Measurements from ENCODE around the gene MLH1.
"Not testable (repeated sequence)": the region's sequence is repeated elsewhere in the genome, so short reads cannot be mapped to it uniquely, and the experiment has no call there.

Gene MLH1

DNA sequence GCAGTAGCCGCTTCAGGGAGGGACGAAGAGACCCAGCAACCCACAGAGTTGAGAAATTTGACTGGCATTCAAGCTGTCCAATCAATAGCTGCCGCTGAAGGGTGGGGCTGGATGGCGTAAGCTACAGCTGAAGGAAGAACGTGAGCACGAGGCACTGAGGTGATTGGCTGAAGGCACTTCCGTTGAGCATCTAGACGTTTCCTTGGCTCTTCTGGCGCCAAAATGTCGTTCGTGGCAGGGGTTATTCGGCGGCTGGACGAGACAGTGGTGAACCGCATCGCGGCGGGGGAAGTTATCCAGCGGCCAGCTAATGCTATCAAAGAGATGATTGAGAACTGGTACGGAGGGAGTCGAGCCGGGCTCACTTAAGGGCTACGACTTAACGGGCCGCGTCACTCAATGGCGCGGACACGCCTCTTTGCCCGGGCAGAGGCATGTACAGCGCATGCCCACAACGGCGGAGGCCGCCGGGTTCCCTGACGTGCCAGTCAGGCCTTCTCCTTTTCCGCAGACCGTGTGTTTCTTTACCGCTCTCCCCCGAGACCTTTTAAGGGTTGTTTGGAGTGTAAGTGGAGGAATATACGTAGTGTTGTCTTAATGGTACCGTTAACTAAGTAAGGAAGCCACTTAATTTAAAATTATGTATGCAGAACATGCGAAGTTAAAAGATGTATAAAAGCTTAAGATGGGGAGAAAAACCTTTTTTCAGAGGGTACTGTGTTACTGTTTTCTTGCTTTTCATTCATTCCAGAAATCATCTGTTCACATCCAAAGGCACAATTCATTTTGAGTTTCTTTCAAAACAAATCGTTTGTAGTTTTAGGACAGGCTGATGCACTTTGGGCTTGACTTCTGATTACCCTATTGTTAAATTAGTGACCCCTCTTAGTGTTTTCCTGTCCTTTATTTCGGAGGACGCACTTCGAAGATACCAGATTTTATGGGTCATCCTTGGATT lies at the start of gene MLH1:
Gene MLH1 (plus strand): TSS at position 193 of the 958 bp plus-strand sequence. CDS start 30 bp downstream, at position 223.
- DNase-seq (ENCODE audit: low read depth, low spot score) = peak; percentile 96

- DNase-seq (ENCODE audit: low read depth, low spot score) = no peak
Observed at GRCh38 chr3:36943601-36944000, 49.7 kb upstream of the MLH1 start.

DNA sequence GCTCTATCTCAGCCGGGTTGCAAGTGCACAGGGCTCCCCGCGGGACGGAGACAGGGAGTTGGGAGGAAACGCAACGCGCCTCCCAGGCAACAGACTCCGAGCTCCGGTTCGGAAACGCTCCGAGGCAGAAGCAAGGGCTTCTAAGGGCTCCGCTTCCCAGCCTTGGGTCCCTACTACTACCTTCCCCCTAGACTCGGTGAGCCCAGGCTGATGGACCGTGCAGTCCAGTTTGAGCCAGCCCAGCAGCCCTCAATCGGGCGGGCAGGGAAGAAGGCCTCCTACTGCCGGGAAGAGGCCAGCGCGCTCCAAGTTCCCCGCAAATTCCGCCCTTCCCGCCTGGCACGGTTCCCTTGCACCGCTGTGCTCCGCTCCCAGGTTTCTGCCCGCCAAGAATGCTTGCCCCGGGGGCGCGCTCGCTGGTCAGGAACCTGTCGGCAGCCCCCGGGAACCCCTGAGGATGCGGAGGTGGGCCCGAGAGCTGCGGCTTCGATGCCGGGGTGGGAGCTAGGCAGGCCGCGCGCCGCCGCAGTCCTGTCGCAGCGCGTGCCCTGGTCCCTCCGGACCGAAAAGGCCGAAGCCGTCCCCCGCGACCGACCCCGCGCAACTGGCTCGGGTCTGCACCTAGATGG lies 49.2 kb upstream of the MLH1 start:
- no peak for DNase-seq (ENCODE audit: low read depth, low spot score)

- peak; percentile 64 for DNase-seq (ENCODE audit: low read depth, low spot score)
Observed at GRCh38 chr3:36944641-36945270, 48.6 kb upstream of the MLH1 start, which contains the start of gene TRANK1. TRANK1 (minus strand) TSS chr3:36945054; CDS start chr3:36944809, 245 bp downstream.

GRCh38 chr3:36945333-36945980 lies 47.9 kb upstream of the MLH1 start:
- no peak for DNase-seq (ENCODE audit: low read depth, low spot score)

DNA sequence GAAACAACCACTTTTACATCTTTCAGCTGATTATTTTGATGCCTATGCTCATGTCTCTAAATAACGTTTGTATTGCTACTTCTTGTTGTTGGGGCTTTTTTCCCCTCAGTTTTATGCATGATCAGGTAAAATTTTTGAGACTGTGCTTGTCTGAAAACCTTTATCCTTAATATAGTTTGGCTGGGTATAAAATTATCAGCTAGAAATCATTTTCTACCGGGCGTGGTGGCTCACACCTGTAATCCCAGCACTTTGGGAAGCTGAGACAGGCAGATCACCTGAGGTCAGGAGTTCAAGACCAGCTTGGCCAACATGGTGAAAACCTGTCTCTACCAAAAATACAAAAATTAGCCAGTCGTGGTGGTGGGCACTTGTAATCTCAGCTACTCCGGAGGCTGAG lies 45.5 kb upstream of the MLH1 start:
- not testable (repeated sequence) for DNase-seq (ENCODE audit: low read depth, low spot score)

DNA sequence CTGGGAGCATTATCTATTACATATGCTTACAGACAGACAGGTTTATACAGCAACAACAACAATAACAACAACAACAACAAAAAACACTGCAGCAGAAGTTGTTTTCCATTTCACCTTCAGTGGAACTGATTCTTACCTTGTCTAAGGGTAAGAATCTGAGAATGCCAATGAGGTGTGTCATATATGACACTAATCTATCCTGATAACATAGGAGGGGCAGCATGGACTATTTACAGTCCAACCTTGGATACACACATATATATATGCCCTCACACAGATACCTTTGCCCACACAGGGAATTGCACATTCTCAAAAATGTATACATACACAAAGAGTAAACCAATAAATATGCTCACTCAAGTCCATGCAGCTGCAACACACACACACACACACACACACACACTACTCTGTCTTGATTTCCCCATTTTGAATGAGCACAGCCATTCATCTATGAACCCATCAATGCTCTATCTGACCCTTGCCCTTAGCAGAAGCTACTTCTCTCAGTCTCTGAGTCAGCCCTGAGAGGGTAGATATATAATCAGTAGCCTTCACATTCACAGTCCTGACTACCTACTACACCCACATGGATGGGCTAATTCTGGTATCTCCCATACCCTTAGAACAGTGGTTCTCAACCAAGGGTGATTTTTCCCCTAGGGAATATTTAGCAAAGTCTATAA lies 38.7 kb upstream of the MLH1 start:
- no peak for DNase-seq (ENCODE audit: low read depth, low spot score)

- no peak for DNase-seq (ENCODE audit: low read depth, low spot score)
Observed at GRCh38 chr3:36956155-36956554, 37.2 kb upstream of the MLH1 start.

- no peak for DNase-seq (ENCODE audit: low read depth, low spot score)
Observed at GRCh38 chr3:36957063-36957462, 36.3 kb upstream of the MLH1 start.

DNA sequence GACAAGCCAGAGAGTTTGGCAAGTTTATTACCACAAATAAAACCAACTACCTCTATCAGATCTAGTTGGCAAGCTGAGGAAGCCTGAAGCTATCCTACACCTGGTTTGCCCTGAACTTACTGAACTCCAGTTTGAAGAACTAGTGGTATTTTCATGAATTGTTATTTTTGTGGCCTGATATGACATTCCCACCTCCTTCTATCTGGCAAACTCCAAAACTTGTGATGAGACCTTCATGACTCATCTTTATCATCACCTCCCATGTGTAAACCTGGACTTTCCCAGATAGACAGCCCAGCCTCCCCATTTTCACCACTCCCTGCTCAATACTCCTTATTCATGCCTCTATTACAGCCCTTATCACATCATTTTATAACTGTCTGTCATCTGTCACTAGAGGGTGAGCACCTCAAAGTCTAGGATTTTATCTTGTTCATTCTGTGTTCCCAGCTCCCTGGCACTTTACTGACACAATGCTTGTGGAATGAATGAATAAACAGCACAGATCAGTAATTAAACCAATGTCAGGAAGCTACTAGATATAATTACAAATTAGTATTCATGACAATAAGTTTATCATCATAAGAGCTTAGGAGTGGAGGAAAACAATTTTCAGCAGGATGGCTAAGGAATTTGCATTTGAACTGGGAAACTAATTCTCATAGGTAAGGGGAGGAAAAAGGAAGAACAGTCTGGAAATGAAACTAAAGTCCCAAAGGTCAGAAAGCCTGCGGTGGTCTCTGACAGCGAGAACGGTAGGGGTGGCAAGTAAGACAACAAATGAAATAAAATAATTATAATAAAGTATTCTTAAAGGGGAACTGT lies 35.2 kb upstream of the MLH1 start:
- no peak for DNase-seq (ENCODE audit: low read depth, low spot score)

DNA sequence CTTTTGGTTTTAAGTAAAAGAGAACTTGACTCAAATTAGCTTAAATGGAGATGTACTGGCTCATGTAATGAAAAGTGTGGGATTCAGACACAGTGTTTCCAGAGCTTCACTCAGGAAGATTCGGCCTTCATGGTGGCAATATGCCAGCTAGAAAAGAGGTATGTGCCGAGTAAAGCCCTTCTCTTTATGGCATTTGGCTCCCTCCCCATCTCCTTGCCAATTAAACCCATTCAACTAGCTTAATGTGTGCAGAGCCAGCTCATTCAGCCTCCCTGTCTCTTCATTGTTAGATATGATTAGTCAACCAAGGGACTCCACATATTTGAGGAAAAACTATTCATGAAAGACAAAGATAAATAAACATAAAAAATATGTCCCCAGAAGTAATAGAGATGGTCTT lies 33.5 kb upstream of the MLH1 start:
- DNase-seq (ENCODE audit: low read depth, low spot score) = no peak

GRCh38 chr3:36960502-36960901 lies 32.8 kb upstream of the MLH1 start:
- no peak for DNase-seq (ENCODE audit: low read depth, low spot score)

DNA sequence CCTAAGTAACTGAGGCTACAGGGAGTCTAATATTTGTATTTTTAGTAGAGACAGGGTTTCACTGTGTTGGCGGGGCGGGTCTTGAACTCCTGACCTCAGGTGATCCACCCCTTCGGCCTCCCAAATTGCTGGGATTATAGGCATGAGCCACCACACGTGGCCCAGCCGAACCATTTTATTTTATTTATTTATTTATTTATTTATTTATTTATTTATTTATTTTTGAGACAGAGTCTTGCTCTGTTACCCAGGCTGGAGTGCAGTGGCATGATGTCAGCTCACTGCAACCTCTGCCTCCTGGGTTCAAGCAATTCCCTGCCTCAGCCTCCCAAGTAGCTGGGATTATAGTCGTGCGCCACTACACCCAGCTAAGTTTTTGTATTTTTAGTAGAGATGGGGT lies 30.3 kb upstream of the MLH1 start:
- not testable (repeated sequence) for DNase-seq (ENCODE audit: low read depth, low spot score)

DNA sequence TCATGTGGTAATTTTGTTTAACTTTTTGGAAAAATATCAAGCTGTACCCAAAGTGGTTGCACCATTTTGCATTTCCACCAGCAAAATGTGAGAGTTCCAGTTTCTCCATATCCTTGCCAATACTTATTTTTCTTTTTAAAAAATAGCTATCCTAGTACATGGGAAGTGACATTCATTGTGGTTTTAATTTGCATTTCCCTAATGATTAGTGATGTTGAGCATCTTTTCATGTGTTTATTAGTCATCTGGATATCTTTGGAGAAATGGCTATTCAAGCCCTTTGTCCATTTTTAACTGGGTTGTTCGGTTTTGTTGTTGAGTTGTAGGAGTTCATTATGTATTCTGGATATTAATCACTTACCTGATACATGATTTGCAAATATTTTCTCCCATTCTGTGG lies 29.0 kb upstream of the MLH1 start:
- no peak for DNase-seq (ENCODE audit: low read depth, low spot score)

GRCh38 chr3:36964817-36965216 lies 28.5 kb upstream of the MLH1 start:
- DNase-seq (ENCODE audit: low read depth, low spot score) = no peak

GRCh38 chr3:36965440-36965839 lies 27.9 kb upstream of the MLH1 start:
- DNase-seq (ENCODE audit: low read depth, low spot score) = no peak

DNA sequence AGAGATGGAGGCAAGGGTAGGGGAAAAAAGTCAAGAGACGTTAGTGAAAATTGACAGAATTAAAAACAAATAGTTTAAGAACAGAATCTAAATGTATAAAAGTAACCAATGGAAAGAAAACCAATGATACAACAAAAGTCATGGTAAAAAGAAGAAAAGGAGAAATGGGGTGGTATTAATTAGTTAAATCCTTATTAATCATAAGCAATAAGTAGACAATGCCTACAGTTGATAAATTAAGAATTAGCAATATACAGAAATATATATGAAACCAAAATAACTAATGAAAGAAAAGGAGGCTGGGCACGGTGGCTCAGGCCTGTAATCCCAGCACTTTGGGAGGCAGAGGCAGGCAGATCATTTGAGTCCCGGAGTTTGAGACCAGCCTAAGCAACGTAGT lies 24.2 kb upstream of the MLH1 start:
- no peak for DNase-seq (ENCODE audit: low read depth, low spot score)

GRCh38 chr3:36969540-36970432 lies 23.5 kb upstream of the MLH1 start:
- no peak for DNase-seq (ENCODE audit: low read depth, low spot score)

GRCh38 chr3:36972163-36972562 lies 21.2 kb upstream of the MLH1 start:
- DNase-seq (ENCODE audit: low read depth, low spot score) = no peak
